Cardiac fibroblast (primary cell): ENCODE results near the gene VRTN.

Source experiments
- DNase-seq, 2 donors: peaks; one replicate each; pipeline versions ENCODE4 v3.0.0 to v3.0.0-alpha.2; 2010; ENCODE audit warnings: low read depth in 2 of 2
- H3K4me3 ChIP-seq, 2 donors: replicated peaks in 1 of 2; 1 replicate in 1 of 2; 2 replicates in 1 of 2; pipeline ENCODE4 v1.5.1; 2011; ENCODE audit warnings: low read depth in 2 of 2, low read length in 2 of 2, mild to moderate bottlenecking in 2 of 2, moderate library complexity in 1 of 2
- TF ChIP-seq, protein P1 (sequence below): IDR thresholded peaks from one replicate; pipeline ENCODE4 v1.5.1; 2011; ENCODE audit warnings: low read depth, mild to moderate bottlenecking, low read length, inconsistent platforms

VRTN gene

DNA sequence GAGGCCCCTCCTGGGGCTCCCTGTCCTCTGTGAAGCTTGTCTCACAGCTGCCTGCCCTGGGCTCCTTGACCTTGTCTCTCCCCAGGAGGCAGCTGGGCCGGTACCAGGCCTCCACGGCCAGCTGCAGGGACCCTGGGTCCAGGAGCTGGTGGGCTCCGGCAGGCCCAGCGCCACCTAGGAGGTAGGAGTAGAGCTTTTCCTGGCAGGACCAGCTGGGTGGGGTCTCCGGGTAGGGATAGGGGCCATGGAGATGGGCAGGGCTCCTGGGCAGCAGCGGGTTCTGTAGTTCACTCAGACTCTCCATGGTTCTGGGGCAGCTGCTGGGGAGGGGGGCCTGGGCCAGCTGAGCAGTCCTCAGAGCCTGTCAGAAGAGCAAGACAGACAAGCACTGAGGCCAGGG lies 61.2 kb downstream of the VRTN start:
- H3K4me3 ChIP-seq = no peak overlapping the region
- TF ChIP-seq, protein P1, sequence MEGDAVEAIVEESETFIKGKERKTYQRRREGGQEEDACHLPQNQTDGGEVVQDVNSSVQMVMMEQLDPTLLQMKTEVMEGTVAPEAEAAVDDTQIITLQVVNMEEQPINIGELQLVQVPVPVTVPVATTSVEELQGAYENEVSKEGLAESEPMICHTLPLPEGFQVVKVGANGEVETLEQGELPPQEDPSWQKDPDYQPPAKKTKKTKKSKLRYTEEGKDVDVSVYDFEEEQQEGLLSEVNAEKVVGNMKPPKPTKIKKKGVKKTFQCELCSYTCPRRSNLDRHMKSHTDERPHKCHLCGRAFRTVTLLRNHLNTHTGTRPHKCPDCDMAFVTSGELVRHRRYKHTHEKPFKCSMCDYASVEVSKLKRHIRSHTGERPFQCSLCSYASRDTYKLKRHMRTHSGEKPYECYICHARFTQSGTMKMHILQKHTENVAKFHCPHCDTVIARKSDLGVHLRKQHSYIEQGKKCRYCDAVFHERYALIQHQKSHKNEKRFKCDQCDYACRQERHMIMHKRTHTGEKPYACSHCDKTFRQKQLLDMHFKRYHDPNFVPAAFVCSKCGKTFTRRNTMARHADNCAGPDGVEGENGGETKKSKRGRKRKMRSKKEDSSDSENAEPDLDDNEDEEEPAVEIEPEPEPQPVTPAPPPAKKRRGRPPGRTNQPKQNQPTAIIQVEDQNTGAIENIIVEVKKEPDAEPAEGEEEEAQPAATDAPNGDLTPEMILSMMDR = no peak
- DNase-seq = no peak
